Erythroblast (primary cell): ENCODE results near the gene LIM2.

Source experiments
- DNase-seq, 2 experiments: peaks; one replicate each; lab custom pipeline; 2025; lab: John Stamatoyannopoulos, UW
- GATA1 ChIP-seq: IDR thresholded peaks from 2 replicates; pipeline ENCODE4 v1.6.1; 2011; ENCODE audit warnings: low read depth, mild to moderate bottlenecking, control low read depth, low read length, moderate library complexity
- POLR2A ChIP-seq: IDR thresholded peaks from 2 replicates; pipeline ENCODE4 v1.6.1; 2011; ENCODE audit warnings: mild to moderate bottlenecking, low read length

LIM2 gene

GRCh38 chr19:51331716-51332115 is 56.1 kb downstream of the LIM2 start:
- TF ChIP-seq GATA1, result no peak
- no peak for TF ChIP-seq POLR2A
- no peak for DNase-seq

GRCh38 chr19:51331193-51331592 is 56.6 kb downstream of the LIM2 start:
- no peak for TF ChIP-seq GATA1
- no peak for DNase-seq

GRCh38 chr19:51330366-51330765 is 57.4 kb downstream of the LIM2 start:
- TF ChIP-seq GATA1 (no peak), POLR2A (no peak)
- DNase-seq, result no peak
